D341Med (cell line): Measurements from ENCODE around the gene SLC16A7.
A peak's percentile ranks its signal among the peaks of the same experiment; 100 is the strongest.
"Not testable (repeated sequence)": the region's sequence is repeated elsewhere in the genome, so short reads cannot be mapped to it uniquely, and the experiment has no call there.

ENCODE experiments used
- DNase-seq: peaks from one replicate; pipeline ENCODE4 v3.0.0; 2012; ENCODE audit warnings: low spot score

SLC16A7 gene, protein sequence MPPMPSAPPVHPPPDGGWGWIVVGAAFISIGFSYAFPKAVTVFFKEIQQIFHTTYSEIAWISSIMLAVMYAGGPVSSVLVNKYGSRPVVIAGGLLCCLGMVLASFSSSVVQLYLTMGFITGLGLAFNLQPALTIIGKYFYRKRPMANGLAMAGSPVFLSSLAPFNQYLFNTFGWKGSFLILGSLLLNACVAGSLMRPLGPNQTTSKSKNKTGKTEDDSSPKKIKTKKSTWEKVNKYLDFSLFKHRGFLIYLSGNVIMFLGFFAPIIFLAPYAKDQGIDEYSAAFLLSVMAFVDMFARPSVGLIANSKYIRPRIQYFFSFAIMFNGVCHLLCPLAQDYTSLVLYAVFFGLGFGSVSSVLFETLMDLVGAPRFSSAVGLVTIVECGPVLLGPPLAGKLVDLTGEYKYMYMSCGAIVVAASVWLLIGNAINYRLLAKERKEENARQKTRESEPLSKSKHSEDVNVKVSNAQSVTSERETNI

DNA sequence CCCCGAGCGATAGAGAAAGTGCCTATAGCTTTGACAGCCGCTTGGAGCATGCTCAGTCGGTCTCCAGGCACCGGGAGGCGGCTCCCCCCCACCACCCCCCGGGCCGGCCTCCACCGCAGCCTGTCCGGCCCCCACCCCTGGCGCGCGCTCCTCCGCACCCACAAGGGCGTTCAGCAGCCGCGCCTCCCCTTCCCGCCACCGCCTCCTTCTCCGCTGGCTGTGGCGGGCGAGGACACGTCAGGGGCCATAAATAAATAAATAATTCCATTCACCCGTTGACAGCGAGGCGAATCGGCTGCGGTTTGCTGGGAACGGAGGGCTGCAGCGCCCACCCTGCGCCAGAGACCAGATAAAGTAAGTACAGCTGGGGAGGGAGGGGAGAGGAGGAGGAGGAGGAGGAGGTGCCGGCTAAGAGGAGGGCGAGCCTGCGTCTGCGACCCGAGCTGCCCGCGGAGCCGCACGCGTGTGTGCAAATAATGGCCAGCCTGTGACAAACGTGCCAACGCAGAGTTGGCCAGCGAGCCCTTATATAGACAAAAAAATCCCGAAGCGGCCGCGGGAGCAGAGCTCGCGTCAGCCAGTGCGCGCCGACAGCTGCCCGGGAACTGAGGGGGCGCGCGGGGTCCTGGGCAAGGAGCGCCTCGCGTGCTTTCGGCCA, at the start of gene SLC16A7:
SLC16A7 (plus strand) TSS at position 147 of the 658 bp plus-strand sequence. CDS start 108,773 bp downstream, outside the sequence.
- peak; percentile 79 for DNase-seq

DNA sequence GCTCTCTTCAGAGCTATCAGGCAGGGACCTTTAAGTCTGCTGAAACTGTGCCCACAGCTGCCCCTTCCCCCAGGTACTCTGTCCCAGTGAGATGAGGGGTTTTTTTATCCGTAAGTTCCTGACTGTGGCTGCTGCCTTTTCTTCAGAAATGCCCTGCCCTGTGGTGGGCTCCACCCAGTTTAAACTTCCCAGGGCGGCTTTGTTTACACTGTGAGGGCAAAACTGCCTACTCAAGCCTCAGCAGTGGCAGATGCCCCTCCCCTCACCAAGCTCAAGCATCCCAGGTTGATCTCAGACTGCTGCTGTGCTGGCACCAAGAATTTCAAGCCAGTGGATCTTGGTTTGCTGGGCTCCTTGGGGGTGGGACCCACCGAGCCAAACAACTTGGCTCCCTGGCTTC, 46.9 kb upstream of the SLC16A7 start:
- no peak for DNase-seq

DNA sequence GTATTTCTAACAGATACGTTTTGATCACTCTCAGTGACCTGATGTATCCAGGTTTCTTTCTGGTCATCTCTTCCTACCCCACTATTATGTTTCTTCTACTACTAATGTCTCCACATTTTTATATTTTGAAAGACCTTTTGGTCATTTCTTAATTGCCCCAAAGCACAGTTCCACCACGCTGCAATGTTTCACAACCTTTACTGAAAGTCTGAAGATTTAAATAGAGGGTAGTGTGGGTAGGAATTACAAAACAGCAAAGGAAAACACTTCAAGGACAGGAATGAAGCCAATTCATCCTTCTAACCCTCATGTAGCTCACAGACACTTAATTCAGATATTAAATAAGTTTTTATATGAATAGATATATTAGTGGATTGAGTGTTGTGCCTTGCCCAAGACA, 36.1 kb upstream of the SLC16A7 start:
- DNase-seq, result no peak

DNA sequence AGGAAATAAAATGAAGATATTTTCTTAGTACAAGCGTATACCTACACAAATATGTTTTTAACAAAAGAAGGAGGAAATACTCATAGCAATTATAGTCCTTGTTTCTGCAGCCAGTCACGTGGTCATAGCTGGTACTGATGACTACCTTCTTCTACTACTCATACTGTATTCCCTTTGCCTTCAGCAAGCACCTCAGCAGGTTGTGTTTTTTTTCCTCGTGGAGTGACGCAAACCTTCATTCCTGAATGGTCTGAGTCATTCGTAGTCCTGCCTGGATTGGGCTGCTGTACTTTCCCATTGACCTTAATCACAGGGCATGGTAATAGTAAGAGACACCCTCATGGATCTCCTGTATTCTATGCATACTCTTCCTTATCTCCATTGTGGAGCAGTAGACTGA, 25.7 kb upstream of the SLC16A7 start:
- DNase-seq, result no peak

DNA sequence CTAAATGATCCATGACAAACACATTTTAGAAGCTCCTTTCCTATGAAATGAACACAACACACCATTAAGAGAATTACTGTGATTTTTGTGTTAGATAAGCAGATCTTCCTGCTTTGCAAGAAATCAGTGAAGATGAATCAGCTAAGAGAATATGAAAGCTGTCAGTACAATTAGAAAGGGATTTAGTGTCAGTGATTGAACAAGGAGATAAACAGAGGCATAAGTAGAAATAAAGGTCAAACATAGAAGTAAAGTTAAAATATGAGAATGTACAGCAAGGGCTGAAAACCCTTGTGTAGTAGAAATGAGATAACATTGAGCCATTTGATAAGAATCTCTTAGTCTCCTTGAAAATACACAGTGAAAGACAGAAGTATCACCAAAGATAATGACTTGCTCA, 21.4 kb upstream of the SLC16A7 start:
- DNase-seq, result no peak

DNA sequence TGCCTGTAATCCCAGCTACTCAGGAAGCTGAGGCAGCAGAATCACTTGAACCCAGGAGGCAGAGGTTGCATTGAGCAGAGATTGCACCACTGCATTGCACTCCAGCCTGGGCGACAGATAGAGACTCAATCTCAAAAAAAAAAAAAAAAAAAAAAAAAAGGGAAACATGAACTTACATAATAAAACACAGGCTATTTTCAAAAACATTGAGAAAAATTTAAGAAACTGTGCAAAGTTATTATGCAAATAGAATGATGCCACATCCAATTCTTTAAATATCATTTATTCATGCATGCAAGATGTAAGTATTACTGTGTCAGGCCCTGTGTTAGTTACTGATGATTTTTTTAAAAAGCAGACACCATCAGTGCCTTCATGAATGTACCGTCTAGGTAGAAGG, 20.0 kb upstream of the SLC16A7 start:
- no peak for DNase-seq

DNA sequence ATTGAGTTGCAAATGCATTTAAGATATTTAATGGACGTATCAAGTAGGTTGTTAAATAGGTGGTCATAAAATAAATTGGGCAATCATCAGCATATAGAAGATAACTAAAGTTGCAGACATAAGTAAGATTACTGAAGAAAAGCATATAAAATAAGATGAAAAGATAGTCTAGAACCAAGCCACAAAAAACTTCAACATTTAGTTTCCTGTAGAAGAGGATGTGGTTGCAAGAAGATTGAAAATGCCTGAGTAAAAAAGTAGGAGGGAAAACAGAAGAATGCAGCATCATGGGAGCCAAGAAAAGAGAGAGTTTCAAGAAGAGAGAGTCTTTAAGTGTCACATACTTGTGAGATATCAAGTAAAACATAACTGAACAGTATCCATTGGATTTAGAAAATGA, 17.6 kb upstream of the SLC16A7 start:
- no peak for DNase-seq

DNA sequence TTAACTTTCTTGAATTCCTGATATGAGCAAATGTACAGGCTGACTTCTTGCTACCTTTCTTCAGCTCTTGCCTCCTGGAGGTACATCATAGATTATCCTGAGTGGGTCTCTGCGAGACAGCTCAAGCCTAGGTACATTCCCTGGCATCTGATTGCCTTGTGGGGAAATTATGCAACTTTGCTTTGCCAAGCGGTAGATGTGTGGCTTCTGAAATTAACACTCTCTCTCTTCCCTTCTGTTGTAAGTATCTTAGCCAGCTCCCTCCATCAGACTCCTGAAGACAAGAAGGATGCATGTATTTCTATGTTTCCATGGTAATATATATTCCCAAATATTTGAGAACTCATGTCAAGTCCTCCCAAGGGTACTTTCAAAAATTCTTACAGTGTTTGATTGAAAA, 16.2 kb upstream of the SLC16A7 start:
- DNase-seq, result no peak

DNA sequence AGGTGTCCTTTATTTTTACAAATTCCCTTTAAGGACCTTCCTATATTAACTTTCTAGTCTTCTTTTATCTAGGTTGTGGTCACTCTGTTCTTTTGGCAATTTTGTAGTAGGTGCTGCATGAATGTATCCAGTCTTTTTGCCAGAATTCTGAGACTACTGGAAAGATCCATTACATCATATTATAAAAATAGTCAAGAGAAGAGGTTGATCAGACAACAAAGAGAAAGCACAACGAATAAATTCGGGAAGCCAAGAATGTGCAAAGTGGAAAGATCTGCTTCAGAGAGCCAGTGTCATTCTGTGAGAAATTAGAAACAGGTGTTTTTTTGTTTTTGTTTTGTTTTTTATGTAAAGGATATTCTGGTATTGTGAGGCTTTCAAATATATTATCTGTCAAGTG, 15.8 kb upstream of the SLC16A7 start:
- DNase-seq, result no peak

DNA sequence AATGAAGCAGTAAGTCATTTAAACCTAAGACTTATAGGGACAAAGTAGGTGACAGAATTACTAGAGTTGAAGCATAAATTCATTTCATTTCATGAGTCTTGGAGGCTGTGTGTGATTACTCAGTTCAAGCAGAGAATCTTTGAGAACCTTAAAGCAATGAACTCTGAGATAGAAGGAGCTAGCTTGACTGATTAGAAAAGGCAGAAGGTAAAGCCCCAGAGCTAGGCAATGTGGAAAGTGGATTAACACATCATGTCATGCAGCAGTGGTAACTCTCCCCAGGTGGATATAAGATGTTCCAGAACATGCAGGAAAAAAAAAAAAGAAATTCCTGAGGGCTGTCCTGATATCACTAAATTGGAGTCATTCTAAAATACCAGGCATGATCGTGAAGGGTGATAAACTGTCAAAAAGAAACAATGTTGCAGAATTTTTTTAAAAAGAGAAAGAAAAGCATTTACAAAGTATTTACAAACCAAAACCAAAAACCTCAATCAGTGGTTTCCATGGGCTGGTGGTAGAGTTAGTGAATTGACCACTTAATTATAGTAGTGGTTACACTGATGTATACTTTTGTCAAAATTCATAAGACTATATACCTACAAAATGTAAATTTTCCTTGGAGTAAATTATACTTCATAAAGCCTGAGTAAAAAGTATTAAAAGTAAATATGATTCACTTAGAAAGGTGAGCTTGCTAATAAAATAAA, 12.7 kb upstream of the SLC16A7 start:
- DNase-seq, result no peak

DNA sequence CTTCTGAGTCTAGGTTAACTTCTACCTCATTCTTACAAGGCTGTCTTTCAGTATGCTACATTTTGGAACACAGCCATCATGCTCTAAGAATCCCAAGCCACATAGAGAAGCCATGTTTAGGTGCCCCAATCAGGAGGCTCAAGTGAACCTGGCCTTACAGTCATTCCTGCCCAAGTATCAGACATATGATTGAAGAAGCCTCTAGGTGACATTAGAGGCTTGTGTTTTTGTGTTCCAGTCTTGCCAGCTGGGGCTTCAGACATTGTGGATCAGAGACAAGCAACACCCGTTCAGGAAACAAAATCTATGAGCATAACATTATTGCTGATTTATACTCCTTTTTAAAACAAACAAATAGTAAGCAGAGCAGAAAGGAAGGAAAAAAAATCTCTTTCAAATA, 8.1 kb upstream of the SLC16A7 start:
- no peak for DNase-seq

DNA sequence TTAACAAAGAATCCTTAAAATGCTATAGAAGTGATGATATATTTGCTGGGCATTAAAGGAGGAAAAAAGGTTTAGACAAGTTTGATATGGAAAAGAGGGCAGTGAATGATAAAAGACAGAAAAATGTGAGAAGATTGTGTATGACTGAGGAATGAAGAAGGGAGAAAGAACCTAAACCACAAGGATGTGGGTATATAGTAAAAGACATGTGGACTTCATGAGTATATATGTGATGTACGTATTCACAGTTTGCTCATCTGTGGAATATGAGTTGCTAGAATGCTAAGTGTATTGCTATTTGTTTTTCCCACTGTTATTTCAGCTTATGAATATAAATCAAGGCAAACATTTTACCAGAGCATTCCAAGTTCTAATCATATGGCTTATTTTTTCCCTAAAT, 2.1 kb upstream of the SLC16A7 start:
- DNase-seq, result no peak

DNA sequence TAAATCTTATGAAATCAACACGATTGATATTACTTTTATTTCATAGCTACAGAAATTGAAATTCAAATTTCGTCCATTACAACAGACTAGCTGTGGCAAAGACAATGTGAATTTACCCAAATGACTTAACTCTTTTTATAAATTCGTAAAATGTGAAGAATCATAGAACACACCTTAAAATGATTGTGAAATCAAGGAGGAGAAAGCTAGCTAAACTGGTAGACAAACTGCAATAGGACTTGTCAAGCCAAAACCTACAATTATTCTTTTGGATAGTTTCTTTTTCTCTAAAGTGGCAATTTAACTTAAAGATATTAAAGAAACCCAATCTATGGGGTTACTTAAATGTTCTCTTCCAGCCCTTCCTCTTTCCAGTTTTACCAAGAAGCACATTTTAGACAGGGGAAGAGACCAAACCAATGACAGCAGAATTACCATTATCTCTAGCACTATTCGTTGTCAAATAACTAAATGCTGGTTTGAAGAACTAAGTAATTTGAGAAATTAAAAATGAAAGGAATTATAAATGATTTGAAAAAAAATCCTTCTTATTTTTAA, 807 bp upstream of the SLC16A7 start:
- no peak for DNase-seq

DNA sequence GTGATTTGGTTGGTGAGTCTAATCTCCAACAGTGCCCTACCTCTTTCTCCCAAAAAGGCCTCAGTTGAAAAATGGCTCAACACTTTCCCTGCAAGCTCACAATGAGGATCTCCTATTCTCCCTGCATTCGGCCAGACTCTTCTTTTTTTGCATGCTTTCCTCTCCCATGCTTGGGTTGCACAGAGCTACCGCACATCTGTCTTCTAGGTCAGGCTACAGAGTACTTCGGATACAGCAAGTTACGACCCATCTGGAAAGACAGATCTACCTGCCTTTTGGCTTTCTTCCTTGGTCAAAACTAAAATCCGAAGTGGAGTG, 305 bp upstream of the SLC16A7 start:
- no peak for DNase-seq

DNA sequence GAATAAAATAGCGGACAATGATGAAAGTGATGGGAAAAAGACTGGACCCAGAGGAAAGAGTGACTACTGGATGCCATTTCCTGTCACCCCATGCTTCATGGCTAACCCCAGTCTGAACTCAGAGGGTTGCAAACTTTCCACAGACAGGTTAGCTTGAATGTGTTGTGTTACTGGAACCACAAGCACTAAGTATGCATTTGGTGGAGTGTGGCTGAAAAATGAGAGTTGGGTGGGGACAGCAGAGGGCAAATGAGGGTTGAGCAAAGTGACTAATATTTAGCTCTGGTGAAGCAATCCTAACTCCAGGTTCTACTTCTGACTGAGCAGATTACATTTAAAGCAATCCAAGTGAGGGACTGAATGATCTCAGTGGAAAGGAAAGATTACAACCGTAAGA, 1.6 kb downstream of the SLC16A7 start:
- DNase-seq, result no peak

DNA sequence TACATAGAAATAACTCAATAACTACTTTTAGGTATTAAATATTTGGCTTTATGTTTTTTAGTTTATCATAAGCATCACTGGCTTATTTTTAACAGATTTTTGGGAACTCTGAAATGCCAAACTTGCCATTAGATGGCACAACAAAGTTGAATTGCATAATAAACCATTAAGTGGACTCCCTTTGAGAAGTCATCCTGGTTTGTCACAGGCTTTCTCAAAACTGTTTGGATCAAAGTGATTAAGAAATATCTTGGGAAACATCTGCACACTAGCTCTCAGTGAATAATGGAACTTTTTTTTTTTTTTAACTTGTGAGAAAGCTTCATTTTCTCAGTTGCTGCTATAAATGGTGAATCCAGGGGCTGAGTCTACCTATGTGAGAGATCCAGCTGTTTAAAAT, 4.3 kb downstream of the SLC16A7 start:
- DNase-seq, result no peak

DNA sequence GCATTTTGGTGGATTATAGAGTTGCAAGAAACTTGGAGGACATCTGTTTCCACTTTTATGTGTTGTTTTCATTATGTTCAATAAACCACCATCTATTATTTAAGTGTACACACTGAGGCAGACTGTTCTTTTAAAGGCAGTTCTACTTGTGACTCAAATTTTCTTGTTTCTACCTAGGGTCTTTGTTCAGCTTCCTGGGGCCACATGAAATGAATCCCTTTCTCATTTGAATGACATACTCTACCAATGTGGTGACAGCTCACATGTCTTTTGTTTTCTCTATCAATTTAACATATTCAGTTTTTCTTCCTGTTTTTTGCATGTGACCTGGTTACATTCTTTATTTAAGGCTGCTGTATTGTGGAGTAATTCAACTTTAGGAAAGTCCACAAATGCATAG, 7.9 kb downstream of the SLC16A7 start:
- no peak for DNase-seq

DNA sequence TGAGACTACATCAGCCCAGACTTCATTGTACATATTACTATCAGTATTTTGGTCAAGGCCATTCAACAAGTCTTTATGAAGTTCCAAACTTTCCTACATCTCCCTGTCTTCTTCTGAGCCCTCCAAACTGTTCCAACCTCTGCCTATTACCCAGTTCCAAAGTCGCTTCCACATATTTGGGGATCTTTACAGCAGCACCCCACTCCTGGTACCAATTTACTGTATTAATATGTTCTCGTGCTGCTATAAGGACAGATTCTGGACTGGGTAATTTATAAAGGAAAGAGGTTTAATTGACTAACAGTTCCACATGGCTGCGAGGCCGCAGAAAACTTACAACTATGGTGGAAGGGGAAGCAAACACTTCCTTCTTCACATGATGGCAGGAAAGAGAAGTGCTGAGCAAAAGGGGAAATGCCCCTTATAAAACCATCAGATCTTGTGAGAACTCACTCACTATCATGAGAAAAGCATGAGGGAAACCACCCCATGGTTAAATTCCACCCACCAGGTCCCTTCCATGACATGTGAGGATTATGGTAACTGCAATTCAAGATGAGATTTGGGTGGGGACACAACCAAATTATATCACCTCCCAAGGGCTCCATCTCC, 17.1 kb downstream of the SLC16A7 start:
- not testable (repeated sequence) for DNase-seq

DNA sequence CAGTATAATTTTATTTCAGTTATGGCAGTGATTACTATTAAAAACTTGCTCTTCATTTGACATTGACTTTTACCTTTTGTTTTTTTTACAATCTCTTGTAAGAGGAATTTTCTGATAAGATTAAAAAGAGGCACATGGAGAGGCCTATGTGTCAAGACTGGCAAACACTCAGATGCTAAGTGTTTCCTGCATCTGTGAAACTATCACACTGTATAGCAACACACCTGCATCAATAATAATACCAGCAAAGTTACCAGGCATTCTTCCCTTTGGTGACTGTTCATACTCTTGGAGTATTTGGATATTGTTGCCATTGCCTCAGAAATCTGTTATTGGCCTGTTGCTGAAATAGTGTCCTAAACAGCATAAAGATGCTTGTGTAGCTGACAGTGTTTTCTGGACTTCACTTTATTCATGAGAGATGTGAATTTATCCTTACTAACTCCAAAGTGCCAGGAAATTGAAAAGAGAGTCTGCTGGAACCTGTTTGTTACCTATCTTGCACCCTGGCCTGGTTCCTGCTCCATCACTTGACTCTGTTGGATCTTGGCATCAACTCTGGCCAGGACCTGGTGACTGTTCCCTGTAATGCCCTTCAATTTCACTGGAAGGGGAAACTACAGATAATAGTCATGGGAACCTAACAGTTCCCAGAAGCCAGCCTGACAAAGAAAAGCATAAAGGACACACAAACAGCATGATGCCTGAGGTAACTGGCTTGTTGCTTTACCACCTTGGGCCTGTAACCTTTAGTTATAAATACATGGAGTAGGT, 19.8 kb downstream of the SLC16A7 start:
- no peak for DNase-seq

DNA sequence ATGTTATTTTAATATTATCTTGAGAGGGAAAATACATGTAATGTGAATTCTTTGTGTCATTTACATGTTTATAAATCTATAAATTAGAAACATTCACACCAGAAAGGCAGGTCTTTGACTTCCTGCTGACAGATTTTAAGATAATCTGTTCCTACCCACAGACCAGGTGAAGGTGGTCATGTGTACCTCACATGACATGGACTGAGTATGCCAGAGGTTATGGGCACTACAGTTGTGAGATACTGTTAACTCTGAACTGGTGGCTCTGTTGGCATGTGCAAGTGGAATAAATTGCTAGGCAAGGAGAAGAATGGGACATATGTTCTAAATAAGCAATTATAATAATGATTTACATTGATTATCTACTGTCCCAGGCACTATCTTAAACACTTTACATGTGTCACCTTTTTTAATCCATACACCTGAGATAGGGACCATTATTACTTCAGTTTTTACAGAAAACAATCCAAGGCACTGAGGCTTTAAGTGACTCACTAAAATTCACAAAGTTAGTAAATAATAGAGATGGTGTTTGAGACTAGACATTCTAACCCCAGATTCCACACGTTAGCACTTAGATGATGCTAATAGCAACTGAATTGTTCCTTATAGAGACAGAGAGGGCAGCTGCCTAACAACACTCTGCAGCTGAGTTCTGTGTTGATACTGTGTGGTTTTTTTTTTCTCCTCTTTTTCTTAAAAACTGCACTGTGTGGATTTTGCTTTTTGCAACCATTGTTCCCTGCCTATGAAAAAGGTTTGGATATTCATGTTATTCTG, 23.8 kb downstream of the SLC16A7 start:
- DNase-seq, result no peak

DNA sequence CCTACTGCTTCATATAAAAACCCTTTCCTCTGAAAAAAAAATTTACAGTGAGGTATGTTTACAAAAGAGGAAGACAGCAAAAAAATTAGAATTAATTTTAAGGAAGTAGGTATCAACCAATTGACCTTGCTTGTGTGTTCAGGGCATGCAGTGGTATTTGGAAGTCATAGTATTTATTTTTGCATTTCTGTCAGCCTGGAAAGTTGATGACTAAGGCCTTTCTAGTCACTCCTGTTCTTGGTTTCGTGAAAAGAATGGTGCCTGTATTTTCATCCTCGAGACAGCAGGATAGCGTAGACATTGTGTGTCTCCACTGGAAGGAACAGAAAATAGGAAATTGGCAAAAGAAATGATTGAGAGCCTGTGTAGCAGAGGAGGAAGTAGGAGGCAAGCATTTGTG, 24.5 kb downstream of the SLC16A7 start:
- no peak for DNase-seq
